Central memory CD8-positive, alpha-beta T cell (primary cell): ENCODE data around the gene AFAP1L1.

ENCODE experiments used
- ATAC-seq: fragments of 150-1000 bp; cut with Tn5 transposase; replicated peaks from 2 replicates; pipeline ENCODE4 v1.10.0; 2022; ENCODE audit warnings: mild to moderate bottlenecking, moderate FRiP score, moderate number of reproducible peaks; ENCODE audit not compliant: poor library complexity, severe bottlenecking; ENCODE audit errors: extremely low read depth
- DNase-seq, 2 donors: peaks; one replicate each; pipeline ENCODE4 v3.0.0; 2021; ENCODE audit warnings: low spot score in 2 of 2
- H3K27ac Mint-ChIP-seq: one replicate; pipeline ENCODE4 v1.8.0; 2022; ENCODE audit warnings: low read depth, mild to moderate bottlenecking, moderate library complexity, mixed read lengths
- H3K27me3 Mint-ChIP-seq: one replicate; pipeline ENCODE4 v1.8.0; 2022; ENCODE audit warnings: mixed read lengths
- H3K36me3 Mint-ChIP-seq: one replicate; pipeline ENCODE4 v1.8.0; 2022; ENCODE audit warnings: mild to moderate bottlenecking, moderate library complexity, mixed read lengths; ENCODE audit not compliant: insufficient read depth
- H3K4me1 Mint-ChIP-seq: one replicate; pipeline ENCODE4 v1.8.0; 2022; ENCODE audit warnings: mixed read lengths
- H3K4me3 Mint-ChIP-seq: one replicate; pipeline ENCODE4 v1.8.0; 2022; ENCODE audit warnings: mild to moderate bottlenecking, moderate library complexity, mixed read lengths
- H3K9me3 Mint-ChIP-seq: one replicate; pipeline ENCODE4 v1.8.0; 2022; ENCODE audit warnings: mixed read lengths

The AFAP1L1 gene

DNA sequence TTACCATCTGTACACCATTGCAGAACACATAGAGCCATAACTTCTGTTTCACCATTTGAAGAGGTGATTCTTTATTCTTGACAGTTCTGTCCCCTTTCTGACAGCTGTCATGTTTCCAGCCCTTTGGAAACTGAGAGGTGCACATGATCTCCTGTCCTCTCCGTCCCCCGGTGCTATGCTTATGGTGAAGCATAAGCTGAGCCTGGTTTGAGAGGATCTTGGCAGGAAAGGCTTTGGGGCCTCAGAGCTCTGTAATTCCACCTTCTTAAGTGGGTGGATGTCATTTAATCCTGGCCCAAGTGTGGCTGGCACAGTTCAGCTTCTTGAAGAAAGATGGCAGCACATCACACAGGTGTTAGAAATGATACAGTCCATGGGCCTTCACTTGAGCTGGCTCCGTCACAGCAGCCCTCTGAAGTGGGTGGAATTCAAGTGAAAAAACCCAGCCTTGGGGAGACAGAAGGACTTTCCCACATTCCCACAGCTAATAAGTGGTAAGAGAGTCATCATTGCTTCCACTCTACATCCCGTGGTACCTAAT, 43.0 kb downstream of the AFAP1L1 start:
- Mint-ChIP-seq H3K4me3 (no peak overlapping the region), H3K9me3 (no peaks in the 10 kb centered on the region), H3K27ac (no peak overlapping the region), H3K36me3 (peaks cover 2% of the 10 kb centered on the region), H3K4me1 (no peaks in the 10 kb centered on the region), H3K27me3 (peaks cover 6% of the 10 kb centered on the region)
- ATAC-seq = no peak
- no peak for DNase-seq

DNA sequence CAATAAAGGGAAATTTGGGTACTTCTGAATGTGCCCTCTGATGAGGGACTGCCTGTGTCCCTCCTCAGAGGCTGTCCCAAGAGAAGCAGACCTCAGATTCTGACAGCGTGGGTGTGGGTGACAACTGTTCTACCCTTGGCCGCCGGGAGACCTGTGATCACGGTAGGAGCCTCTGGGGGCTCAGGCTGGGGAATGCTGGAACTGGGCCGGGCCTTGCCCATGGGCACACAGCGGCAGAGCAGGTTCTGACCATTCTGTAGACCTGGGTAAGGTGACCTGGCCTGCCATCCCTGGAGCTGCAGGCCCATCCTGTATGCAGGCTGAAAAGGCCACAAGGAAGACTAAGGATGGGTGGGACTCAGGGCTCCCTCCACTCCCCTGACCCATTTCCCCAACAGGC, 44.1 kb downstream of the AFAP1L1 start:
- H3K4me1 Mint-ChIP-seq = no peaks in the 10 kb centered on the region
- no peak overlapping the region for H3K27ac Mint-ChIP-seq
- DNase-seq = no peak
- H3K27me3 Mint-ChIP-seq = no peaks in the 10 kb centered on the region
- peaks cover 2% of the 10 kb centered on the region for H3K36me3 Mint-ChIP-seq
- H3K9me3 Mint-ChIP-seq = no peaks in the 10 kb centered on the region
- no peak overlapping the region for H3K4me3 Mint-ChIP-seq
- no peak for ATAC-seq

DNA sequence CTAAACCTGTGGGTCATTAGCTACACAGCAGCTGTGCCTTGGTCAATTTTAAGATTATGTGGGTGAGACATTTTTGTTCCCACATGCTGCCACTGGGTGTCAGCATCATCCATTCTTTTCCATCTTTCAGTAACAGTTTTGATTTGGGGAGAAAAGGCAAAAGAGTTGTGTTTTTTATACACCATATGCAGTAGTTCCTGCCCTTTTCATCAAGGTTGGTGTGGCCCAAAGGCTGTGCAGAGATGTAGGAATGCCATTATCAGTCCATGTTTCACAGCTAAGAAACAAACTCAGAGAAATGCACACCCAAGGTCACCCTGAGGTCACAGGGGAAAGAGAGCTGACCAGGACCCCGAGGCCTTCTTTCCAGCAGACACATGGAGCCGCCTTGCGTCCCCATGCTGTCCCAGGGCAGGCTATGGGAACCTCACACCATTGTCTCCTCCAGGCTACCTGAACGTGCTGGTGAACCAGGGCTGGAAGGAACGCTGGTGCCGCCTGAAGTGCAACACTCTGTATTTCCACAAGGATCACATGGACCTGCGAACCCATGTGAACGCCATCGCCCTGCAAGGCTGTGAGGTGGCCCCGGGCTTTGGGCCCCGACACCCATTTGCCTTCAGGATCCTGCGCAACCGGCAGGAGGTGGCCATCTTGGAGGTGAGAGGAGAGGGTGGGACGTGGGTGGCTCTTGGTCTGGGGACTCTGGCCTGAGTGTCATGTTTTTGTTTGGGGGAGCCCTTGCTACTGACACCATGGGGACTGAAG, 45.8 kb downstream of the AFAP1L1 start:
- H3K36me3 Mint-ChIP-seq = peaks cover 2% of the 10 kb centered on the region
- no peak overlapping the region for H3K4me3 Mint-ChIP-seq
- no peaks in the 10 kb centered on the region for H3K4me1 Mint-ChIP-seq
- no peaks in the 10 kb centered on the region for H3K9me3 Mint-ChIP-seq
- no peak overlapping the region for H3K27ac Mint-ChIP-seq
- ATAC-seq = no peak
- H3K27me3 Mint-ChIP-seq = no peaks in the 10 kb centered on the region
- DNase-seq = no peak

DNA sequence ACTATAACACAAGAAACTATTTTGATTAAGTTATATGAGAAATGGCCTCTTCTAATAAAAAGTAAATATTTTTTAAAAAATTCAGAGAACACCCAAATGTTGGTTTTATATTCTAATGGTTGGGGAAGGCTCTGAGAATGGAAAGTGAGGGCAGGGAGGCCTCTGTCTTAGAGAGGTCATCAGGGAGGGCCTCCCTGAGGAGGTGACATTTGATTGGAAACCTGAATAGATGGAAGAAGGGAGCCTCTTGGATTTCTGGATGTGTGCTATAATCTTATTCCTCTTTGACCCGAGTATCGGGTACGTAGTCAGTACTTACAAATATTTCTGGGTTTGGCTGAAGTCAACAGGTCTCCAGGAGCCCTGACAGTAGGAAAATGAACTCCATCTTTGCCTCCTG, 47.5 kb downstream of the AFAP1L1 start:
- Mint-ChIP-seq H3K4me1 (no peaks in the 10 kb centered on the region), H3K9me3 (no peaks in the 10 kb centered on the region), H3K27ac (no peak overlapping the region), H3K36me3 (peaks cover 2% of the 10 kb centered on the region), H3K27me3 (no peaks in the 10 kb centered on the region), H3K4me3 (no peak overlapping the region)
- no peak for DNase-seq
- ATAC-seq = no peak

- Mint-ChIP-seq H3K36me3 (peaks cover 2% of the 10 kb centered on the region), H3K9me3 (no peaks in the 10 kb centered on the region), H3K4me1 (no peaks in the 10 kb centered on the region), H3K4me3 (no peak overlapping the region), H3K27me3 (no peaks in the 10 kb centered on the region), H3K27ac (no peak overlapping the region)
- no peak for ATAC-seq
- no peak for DNase-seq
Observed at GRCh38 chr5:149320791-149321330, 49.2 kb downstream of the AFAP1L1 start.

DNA sequence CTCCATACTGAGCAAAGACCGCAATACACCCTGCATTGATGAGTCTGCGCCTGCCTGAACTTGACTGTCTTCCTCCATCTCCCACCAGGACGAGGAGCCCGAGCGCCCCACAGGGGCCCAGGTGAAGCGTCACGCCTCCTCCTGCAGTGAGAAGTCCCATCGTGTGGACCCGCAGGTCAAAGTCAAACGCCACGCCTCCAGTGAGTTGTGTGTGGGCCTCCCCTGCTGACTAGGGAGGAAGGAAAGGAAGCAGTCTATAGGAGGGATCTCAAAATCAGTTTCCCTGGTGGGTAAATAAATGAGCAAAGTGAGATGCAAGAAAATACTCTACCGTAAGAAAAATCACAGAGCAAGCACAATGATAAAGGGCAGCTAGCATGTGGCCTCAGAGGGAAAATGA, 50.9 kb downstream of the AFAP1L1 start:
- DNase-seq (no peak), ATAC-seq (no peak)
- Mint-ChIP-seq H3K27ac (no peak overlapping the region), H3K4me1 (no peaks in the 10 kb centered on the region), H3K36me3 (no peaks in the 10 kb centered on the region), H3K9me3 (no peaks in the 10 kb centered on the region), H3K27me3 (no peaks in the 10 kb centered on the region), H3K4me3 (no peak overlapping the region)

DNA sequence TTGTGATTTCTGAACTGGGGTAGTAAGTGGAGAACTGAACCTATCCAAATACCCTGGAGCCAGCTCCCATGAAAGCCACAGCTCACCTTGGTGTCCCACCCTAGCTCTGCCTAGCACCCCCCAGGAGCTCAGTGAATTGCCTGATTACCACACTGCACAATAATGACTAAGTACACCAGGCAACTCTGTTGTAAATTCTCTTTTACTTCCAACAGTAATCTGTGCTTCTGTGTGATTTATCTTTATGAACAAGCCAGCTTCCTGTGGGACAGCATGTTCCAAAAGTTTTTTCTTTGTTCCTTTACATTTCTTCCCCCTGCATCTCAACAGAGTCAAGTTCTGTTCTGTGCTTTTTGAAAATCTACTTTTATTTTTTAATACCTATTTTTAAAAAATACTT, 51.6 kb downstream of the AFAP1L1 start:
- Mint-ChIP-seq H3K36me3 (no peaks in the 10 kb centered on the region), H3K4me1 (no peaks in the 10 kb centered on the region), H3K4me3 (no peak overlapping the region), H3K9me3 (no peaks in the 10 kb centered on the region), H3K27ac (no peak overlapping the region), H3K27me3 (no peaks in the 10 kb centered on the region)
- no peak for DNase-seq
- ATAC-seq = no peak

- H3K36me3 Mint-ChIP-seq = no peaks in the 10 kb centered on the region
- H3K27ac Mint-ChIP-seq = no peak overlapping the region
- H3K9me3 Mint-ChIP-seq = no peaks in the 10 kb centered on the region
- ATAC-seq = no peak
- no peaks in the 10 kb centered on the region for H3K4me1 Mint-ChIP-seq
- H3K4me3 Mint-ChIP-seq = no peak overlapping the region
- no peaks in the 10 kb centered on the region for H3K27me3 Mint-ChIP-seq
- DNase-seq = no peak
Observed at GRCh38 chr5:149323621-149324205, 52.1 kb downstream of the AFAP1L1 start.

GRCh38 chr5:149324641-149325040, 53.0 kb downstream of the AFAP1L1 start:
- Mint-ChIP-seq H3K9me3 (no peaks in the 10 kb centered on the region), H3K27ac (no peak overlapping the region), H3K36me3 (no peaks in the 10 kb centered on the region), H3K27me3 (no peaks in the 10 kb centered on the region), H3K4me1 (no peaks in the 10 kb centered on the region), H3K4me3 (no peak overlapping the region)
- ATAC-seq = no peak
- no peak for DNase-seq

GRCh38 chr5:149325166-149325735, 53.6 kb downstream of the AFAP1L1 start:
- no peak for DNase-seq
- Mint-ChIP-seq H3K27me3 (no peaks in the 10 kb centered on the region), H3K36me3 (no peaks in the 10 kb centered on the region), H3K4me3 (no peak overlapping the region), H3K4me1 (no peaks in the 10 kb centered on the region), H3K27ac (no peak overlapping the region), H3K9me3 (no peaks in the 10 kb centered on the region)
- no peak for ATAC-seq

DNA sequence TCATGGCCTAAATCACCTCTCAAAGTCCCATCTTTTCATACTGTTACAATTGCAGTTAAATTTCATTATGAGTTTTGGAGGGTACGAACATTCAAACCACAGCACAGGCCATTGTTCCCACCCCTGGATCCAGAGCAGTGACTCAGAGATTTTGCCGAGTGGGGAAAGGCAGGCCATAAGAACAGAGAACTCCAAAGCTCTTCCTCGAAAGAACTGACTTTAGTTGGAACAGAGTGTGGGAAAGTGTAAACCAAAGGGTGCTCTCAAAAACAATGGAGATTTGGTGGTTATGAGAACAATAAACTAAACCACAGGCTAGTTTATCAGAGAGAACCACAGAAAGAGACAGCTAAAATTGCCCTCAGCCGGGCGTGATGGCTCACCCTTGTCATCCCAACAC, 54.2 kb downstream of the AFAP1L1 start:
- Mint-ChIP-seq H3K27me3 (no peaks in the 10 kb centered on the region), H3K27ac (no peak overlapping the region), H3K4me3 (no peak overlapping the region), H3K36me3 (no peaks in the 10 kb centered on the region), H3K9me3 (no peaks in the 10 kb centered on the region), H3K4me1 (no peaks in the 10 kb centered on the region)
- no peak for DNase-seq
- ATAC-seq = no peak

DNA sequence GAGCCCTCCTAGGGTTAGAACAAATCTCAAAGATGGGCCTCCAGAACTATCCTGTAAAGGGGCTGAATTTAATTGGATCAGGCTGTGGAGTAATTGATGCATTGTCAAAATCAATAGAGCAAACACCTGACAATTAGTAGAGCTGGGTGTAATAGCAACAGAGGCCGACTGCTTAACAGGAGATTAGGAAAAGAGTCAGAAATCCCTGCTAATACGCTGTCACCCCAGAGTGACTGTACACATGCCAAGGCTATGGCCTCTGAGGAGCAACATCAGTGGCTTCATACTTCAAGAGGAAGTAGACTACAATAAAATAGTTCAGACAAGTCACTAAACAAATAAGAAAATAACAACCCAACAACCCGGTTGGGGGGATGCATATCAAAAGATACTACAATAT, 55.0 kb downstream of the AFAP1L1 start:
- no peak for ATAC-seq
- Mint-ChIP-seq H3K27me3 (no peaks in the 10 kb centered on the region), H3K9me3 (no peaks in the 10 kb centered on the region), H3K27ac (no peak overlapping the region), H3K36me3 (no peaks in the 10 kb centered on the region), H3K4me1 (no peaks in the 10 kb centered on the region), H3K4me3 (no peak overlapping the region)
- no peak for DNase-seq

- Mint-ChIP-seq H3K27me3 (no peaks in the 10 kb centered on the region), H3K4me1 (no peaks in the 10 kb centered on the region), H3K36me3 (no peaks in the 10 kb centered on the region), H3K27ac (no peak overlapping the region), H3K4me3 (no peak overlapping the region), H3K9me3 (no peaks in the 10 kb centered on the region)
- no peak for DNase-seq
- ATAC-seq = no peak
Observed at GRCh38 chr5:149328177-149328576, 56.5 kb downstream of the AFAP1L1 start.
